Tibial artery (tissue), 4 donors: ENCODE measurements around the gene MYH1.

Experiments
- DNase-seq, 2 donors: peaks; one replicate each; pipeline ENCODE4 v3.0.0-alpha.2; 2019
- H3K27ac ChIP-seq, 2 donors: fragments of 200-600 bp; sonication (generic) in 1 of 2; 1 replicate in 1 of 2; 2 replicates in 1 of 2; pipeline ENCODE4 v1.5.1; 2018 to 2019; ENCODE audit warnings: mild to moderate bottlenecking in 1 of 2
- H3K27me3 ChIP-seq, 2 donors: fragments of 200-600 bp; sonication (generic) in 1 of 2; one replicate each; pipeline versions ENCODE4 v1.5.1 to v1.6.0; 2016 to 2019
- H3K36me3 ChIP-seq, 3 donors: fragments of 200-600 bp; sonication (generic) in 2 of 3; one replicate each; pipeline ENCODE4 v1.5.1; 2016 to 2019; ENCODE audit warnings: mild to moderate bottlenecking in 2 of 3
- H3K4me1 ChIP-seq, 4 donors: fragments of 200-600 bp; sonication (generic) in 2 of 4; 1 replicate in 3 of 4; 2 replicates in 1 of 4; pipeline ENCODE4 v1.5.1; 2016 to 2019
- H3K4me3 ChIP-seq, 2 donors: fragments of 200-600 bp; sonication (generic) in 1 of 2; 1 replicate in 1 of 2; 2 replicates in 1 of 2; pipeline ENCODE4 v1.5.1; 2018 to 2019; ENCODE audit warnings: mild to moderate bottlenecking in 2 of 2
- H3K9me3 ChIP-seq, 3 donors: fragments of 200-600 bp; sonication (generic) in 1 of 3; one replicate each; pipeline ENCODE4 v1.5.1; 2016 to 2019
- intact Hi-C: fragments of 100-400 bp; cut with DNase I; formaldehyde crosslinking; loops from one replicate; pipeline ENCODE4 v1.15.0; 2023; ENCODE audit warnings: low total_unique reads
- TF ChIP-seq, protein P1 (sequence below), 2 experiments: fragments of 200-600 bp in 1 of 2; fragments of 450-650 bp in 1 of 2; IDR thresholded peaks; one replicate each; pipeline ENCODE4 v1.5.1; 2017 to 2019; ENCODE audit warnings: antibody characterized with exemption in 2 of 2, mild to moderate bottlenecking in 1 of 2, moderate library complexity in 1 of 2

The MYH1 gene

DNA sequence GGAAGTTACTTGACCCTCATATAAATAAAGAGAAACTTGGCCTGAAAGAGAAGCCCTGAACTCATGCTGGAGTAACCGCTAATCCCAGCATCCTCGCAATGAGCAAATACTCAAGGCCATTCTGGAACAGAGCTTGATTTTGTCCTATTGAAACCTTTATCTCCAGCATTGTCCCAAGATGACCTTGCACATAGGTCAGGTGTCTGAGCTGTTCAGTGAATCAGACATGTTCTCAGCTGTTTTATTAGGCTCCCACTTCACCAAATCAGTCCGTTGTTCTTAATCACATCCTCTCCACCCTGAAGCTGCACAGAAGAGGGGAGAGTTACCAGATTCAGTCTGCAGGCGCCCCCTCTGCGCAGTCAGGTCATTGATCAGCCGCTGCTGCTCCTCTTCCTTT is 9.1 kb upstream of the MYH1 start:
- TF ChIP-seq, protein P1, sequence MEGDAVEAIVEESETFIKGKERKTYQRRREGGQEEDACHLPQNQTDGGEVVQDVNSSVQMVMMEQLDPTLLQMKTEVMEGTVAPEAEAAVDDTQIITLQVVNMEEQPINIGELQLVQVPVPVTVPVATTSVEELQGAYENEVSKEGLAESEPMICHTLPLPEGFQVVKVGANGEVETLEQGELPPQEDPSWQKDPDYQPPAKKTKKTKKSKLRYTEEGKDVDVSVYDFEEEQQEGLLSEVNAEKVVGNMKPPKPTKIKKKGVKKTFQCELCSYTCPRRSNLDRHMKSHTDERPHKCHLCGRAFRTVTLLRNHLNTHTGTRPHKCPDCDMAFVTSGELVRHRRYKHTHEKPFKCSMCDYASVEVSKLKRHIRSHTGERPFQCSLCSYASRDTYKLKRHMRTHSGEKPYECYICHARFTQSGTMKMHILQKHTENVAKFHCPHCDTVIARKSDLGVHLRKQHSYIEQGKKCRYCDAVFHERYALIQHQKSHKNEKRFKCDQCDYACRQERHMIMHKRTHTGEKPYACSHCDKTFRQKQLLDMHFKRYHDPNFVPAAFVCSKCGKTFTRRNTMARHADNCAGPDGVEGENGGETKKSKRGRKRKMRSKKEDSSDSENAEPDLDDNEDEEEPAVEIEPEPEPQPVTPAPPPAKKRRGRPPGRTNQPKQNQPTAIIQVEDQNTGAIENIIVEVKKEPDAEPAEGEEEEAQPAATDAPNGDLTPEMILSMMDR (IDR thresholded peaks at IDR 0.05) = no peak

DNA sequence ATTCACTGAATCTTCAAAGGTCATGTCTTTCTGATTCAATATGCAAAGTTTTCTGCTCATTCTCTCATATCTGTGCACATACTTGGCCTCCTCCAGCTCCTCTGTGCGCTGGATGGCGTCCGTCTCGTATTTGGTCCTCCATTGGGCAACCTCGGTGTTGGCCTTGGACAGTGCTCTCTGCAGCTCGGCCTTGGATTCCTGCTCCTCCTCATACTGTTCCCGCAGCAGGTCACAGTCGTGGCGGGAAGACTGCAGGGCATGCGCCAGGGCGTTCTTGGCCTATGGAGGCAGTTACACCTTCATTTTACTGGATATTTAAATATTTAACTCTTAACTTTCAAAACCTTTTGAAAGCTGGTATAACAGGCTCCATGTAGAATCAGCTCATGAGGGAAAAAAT is 8.2 kb upstream of the MYH1 start:
- no peaks in the 10 kb centered on the region for H3K9me3 ChIP-seq
- intact Hi-C loops = no loop called here
- no peak for DNase-seq
- H3K27me3 ChIP-seq = no peaks in the 10 kb centered on the region
- H3K4me3 ChIP-seq = no peak overlapping the region
- no peaks in the 10 kb centered on the region for H3K36me3 ChIP-seq
- no peak overlapping the region for H3K27ac ChIP-seq
- H3K4me1 ChIP-seq = no peaks in the 10 kb centered on the region
- TF ChIP-seq, protein P1 (IDR thresholded peaks at IDR 0.05) = no peak

More for the DNA sequence above, 9.1 kb upstream of the MYH1 start:
- DNase-seq = no peak
- no peak overlapping the region for H3K27ac ChIP-seq
- intact Hi-C loops = no loop called here
- no peaks in the 10 kb centered on the region for H3K4me1 ChIP-seq
- no peaks in the 10 kb centered on the region for H3K27me3 ChIP-seq
- no peaks in the 10 kb centered on the region for H3K36me3 ChIP-seq
- H3K4me3 ChIP-seq = no peak overlapping the region
- H3K9me3 ChIP-seq = no peaks in the 10 kb centered on the region

DNA sequence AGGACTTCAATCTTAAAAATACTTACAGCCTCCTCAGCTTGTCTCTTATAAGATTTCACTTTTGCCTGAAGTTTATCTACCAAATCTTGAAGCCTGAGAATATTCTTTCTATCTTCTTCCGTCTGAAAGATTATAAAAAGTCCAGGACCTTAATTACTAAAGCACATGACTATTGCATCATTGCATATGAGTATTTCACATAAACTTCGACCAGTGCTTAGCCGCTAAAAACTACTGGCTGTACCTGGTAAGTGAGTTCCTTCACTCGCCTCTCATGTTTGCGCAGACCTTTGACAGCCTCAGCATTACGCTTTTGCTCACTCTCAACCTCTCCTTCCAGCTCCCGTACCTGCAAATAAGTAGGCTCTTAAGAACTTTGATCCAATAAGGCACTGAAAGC is 4.7 kb upstream of the MYH1 start:
- no peaks in the 10 kb centered on the region for H3K36me3 ChIP-seq
- no peaks in the 10 kb centered on the region for H3K27me3 ChIP-seq
- H3K4me1 ChIP-seq = no peaks in the 10 kb centered on the region
- no peak overlapping the region for H3K4me3 ChIP-seq
- TF ChIP-seq, protein P1 (IDR thresholded peaks at IDR 0.05) = no peak
- intact Hi-C loops = no loop called here
- H3K27ac ChIP-seq = no peak overlapping the region
- DNase-seq = no peak
- H3K9me3 ChIP-seq = no peaks in the 10 kb centered on the region

DNA sequence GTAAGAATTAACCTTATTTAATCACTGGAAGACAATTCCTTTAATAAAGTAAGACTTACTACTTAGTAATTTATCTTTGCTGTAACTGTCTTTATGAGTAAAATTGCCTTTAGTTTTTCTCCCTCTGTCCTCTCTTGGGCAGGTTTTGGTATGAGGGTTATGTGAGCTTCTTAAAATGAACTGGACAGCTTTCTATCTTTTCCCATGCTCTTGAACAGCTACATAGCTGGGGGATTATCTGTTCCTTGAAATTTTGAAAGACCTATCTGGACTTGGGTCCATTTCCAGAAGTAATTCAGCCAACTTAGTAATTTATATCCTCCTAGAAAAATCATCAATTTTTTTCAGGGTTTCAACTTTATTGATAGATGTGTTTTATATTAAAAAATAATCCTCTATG is 3.6 kb upstream of the MYH1 start:
- no peaks in the 10 kb centered on the region for H3K9me3 ChIP-seq
- H3K27ac ChIP-seq = no peak overlapping the region
- H3K4me1 ChIP-seq = no peaks in the 10 kb centered on the region
- intact Hi-C loops = no loop called here
- TF ChIP-seq, protein P1 (IDR thresholded peaks at IDR 0.05) = no peak
- no peaks in the 10 kb centered on the region for H3K27me3 ChIP-seq
- no peaks in the 10 kb centered on the region for H3K36me3 ChIP-seq
- no peak for DNase-seq
- no peak overlapping the region for H3K4me3 ChIP-seq

DNA sequence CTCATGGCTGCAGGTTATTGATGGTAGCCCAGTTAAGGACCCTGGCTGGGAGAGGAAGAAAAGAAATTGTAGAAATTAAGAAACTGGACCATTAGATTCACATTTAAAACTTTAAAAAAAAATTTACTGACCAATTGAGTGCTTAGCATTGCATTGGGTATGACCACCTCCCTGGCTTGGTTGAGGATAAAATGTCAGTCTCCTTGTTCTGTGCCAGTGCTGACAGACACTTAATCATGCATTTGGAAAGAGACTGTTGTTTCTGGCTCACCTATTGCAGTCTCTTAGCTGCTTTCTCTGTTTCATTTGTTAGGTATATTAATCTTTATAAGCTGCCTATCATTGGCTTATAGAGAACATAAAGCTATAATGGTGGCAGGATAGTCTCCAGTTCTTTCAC is 1.7 kb downstream of the MYH1 start:
- Histone ChIP-seq H3K36me3 (no peaks in the 10 kb centered on the region), H3K4me1 (no peaks in the 10 kb centered on the region), H3K27ac (no peak overlapping the region), H3K27me3 (no peaks in the 10 kb centered on the region), H3K4me3 (no peak overlapping the region), H3K9me3 (no peaks in the 10 kb centered on the region)
- intact Hi-C loops = no loop called here
- no peak for DNase-seq
- TF ChIP-seq, protein P1 (IDR thresholded peaks at IDR 0.05) = no peak

DNA sequence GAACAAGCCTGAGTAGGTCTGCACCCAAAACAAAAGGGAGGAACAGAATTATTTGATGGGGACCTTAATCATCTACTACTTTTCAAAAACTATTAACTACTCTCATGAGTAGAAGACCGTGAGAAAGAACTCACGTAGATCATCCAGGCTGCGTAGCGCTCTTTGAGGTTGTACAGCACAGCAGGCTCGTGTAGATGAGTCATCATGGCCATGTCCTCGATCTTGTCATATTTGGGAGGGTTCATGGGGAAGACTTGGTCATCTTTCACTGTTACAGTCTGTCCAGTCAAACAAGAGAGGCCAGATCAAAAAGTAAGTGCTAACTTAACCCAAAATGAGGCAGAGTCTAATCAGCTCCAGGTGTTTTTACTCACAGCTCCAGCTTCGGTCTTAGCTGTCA is 2.3 kb downstream of the MYH1 start:
- H3K27ac ChIP-seq = no peak overlapping the region

More for the DNA sequence above, 2.3 kb downstream of the MYH1 start:
- no peak for DNase-seq
- Histone ChIP-seq H3K9me3 (no peaks in the 10 kb centered on the region), H3K4me3 (no peak overlapping the region), H3K36me3 (no peaks in the 10 kb centered on the region), H3K27me3 (no peaks in the 10 kb centered on the region), H3K4me1 (no peaks in the 10 kb centered on the region)
- TF ChIP-seq, protein P1 (IDR thresholded peaks at IDR 0.05) = no peak
- intact Hi-C loops = no loop called here
